ENCODE results near the gene CARS2. TPM values are rescaled to one million over a fixed set of nuclear protein-coding genes. Genes with fewer than 3 reads are reported as not detected.

Gene CARS2
- total RNA-seq, result 41.0 TPM

- Histone ChIP-seq H3K27me3 (no peaks in the 10 kb centered on the region), H3K36me3 (peaks cover 5% of the 10 kb centered on the region in 2 donors), H3K27ac (peak within 1 kb of the TSS; percentile 65 to 71), H3K4me3 (peak within 1 kb of the TSS; percentile 69 to 81), H3K9me3 (no peaks in the 10 kb centered on the region), H3K4me1 (peaks cover 0 to 18% of the 10 kb centered on the region in 2 donors)
- intact Hi-C loops (cut with DNase I), result no loop called here
- DNase-seq (ENCODE audit: low spot score in 2 of 2), result peak; percentile 88 to 98
- TF ChIP-seq CTCF (IDR thresholded peaks at IDR 0.05), result peak in 1 of 3 experiments; percentile 30
Measured at GRCh38 chr13:110705826-110706569, at the start of gene CARS2. Gene CARS2, minus strand, starts transcription at chr13:110706116. Its CDS starts 23 bp downstream, at chr13:110706093.

- Histone ChIP-seq H3K9me3 (no peaks in the 10 kb centered on the region), H3K27me3 (no peaks in the 10 kb centered on the region), H3K4me3 (no peak overlapping the region), H3K4me1 (no peaks in the 10 kb centered on the region), H3K27ac (no peak overlapping the region), H3K36me3 (no peaks in the 10 kb centered on the region)
- intact Hi-C loops (cut with DNase I), result no loop called here
- TF ChIP-seq CTCF (IDR thresholded peaks at IDR 0.05), result no peak
- DNase-seq (ENCODE audit: low spot score in 2 of 2), result no peak
Measured at GRCh38 chr13:110748271-110748670, 42.4 kb upstream of the CARS2 start.

- TF ChIP-seq CTCF (IDR thresholded peaks at IDR 0.05), result no peak
- H3K27ac ChIP-seq, result no peak overlapping the region
- intact Hi-C loops (cut with DNase I), result no loop called here
Measured at GRCh38 chr13:110746438-110746837, 40.5 kb upstream of the CARS2 start.

GRCh38 chr13:110743687-110744086 lies 37.8 kb upstream of the CARS2 start:
- DNase-seq (ENCODE audit: low spot score in 2 of 2), result no peak
- Histone ChIP-seq H3K27ac (no peak overlapping the region), H3K27me3 (no peaks in the 10 kb centered on the region), H3K36me3 (no peaks in the 10 kb centered on the region), H3K4me3 (no peak overlapping the region), H3K9me3 (no peaks in the 10 kb centered on the region), H3K4me1 (no peaks in the 10 kb centered on the region)
- intact Hi-C loops (cut with DNase I), result no loop called here
- TF ChIP-seq CTCF (IDR thresholded peaks at IDR 0.05), result no peak

More at GRCh38 chr13:110746438-110746837, 40.5 kb upstream of the CARS2 start:
- DNase-seq (ENCODE audit: low spot score in 2 of 2), result no peak
- no peaks in the 10 kb centered on the region for H3K36me3 ChIP-seq
- H3K4me3 ChIP-seq, result no peak overlapping the region
- H3K27me3 ChIP-seq, result no peaks in the 10 kb centered on the region
- H3K4me1 ChIP-seq, result no peaks in the 10 kb centered on the region
- no peaks in the 10 kb centered on the region for H3K9me3 ChIP-seq

- Histone ChIP-seq H3K9me3 (no peaks in the 10 kb centered on the region), H3K36me3 (no peaks in the 10 kb centered on the region), H3K27ac (no peak overlapping the region), H3K4me1 (no peaks in the 10 kb centered on the region), H3K4me3 (no peak overlapping the region), H3K27me3 (no peaks in the 10 kb centered on the region)
- intact Hi-C loops (cut with DNase I), result no loop called here
- TF ChIP-seq CTCF (IDR thresholded peaks at IDR 0.05), result no peak
- no peak for DNase-seq (ENCODE audit: low spot score in 2 of 2)
Measured at GRCh38 chr13:110737555-110737954, 31.6 kb upstream of the CARS2 start.
